HepG2 (cell line): ENCODE data around the gene TM9SF4. TPM values are rescaled to one million over a fixed set of nuclear protein-coding genes. Genes with fewer than 3 reads are reported as not detected.

Source experiments
- DRAP1 ChIP-seq: IDR thresholded peaks from 2 replicates; pipeline ENCODE4 v1.6.1; 2016; ENCODE audit warnings: missing genetic modification reagents, missing compliant biosample characterization
- MATR3 ChIP-seq: sonication (generic); formaldehyde crosslinking; IDR thresholded peaks from 2 replicates; pipeline ENCODE4 v1.4.0; 2020; ENCODE audit warnings: missing genetic modification reagents
- MTA1 ChIP-seq: sonication (generic); formaldehyde crosslinking; IDR thresholded peaks from 2 replicates; pipeline ENCODE4 v1.4.0; 2020; ENCODE audit warnings: missing genetic modification reagents, mild to moderate bottlenecking, borderline replicate concordance
- NFYC ChIP-seq: IDR thresholded peaks from 2 replicates; pipeline ENCODE4 v1.6.1; 2016; ENCODE audit warnings: missing genetic modification reagents, missing compliant biosample characterization
- PAWR ChIP-seq: sonication (generic); formaldehyde crosslinking; IDR thresholded peaks from 2 replicates; pipeline ENCODE4 v1.4.0; 2020; ENCODE audit warnings: missing genetic modification reagents, mild to moderate bottlenecking, borderline replicate concordance
- PBX3 ChIP-seq: sonication (generic); formaldehyde crosslinking; IDR thresholded peaks from 2 replicates; pipeline ENCODE4 v1.8.1; 2023; ENCODE audit warnings: missing genetic modification reagents, inconsistent platforms, borderline replicate concordance
- RBFOX2 ChIP-seq: fragments of 200-400 bp; formaldehyde crosslinking; IDR thresholded peaks from 2 replicates; pipeline ENCODE4 v1.6.1; 2017; ENCODE audit warnings: low read depth, mild to moderate bottlenecking, low read length
- RFX1 ChIP-seq: fragments of 450-650 bp; IDR thresholded peaks from 2 replicates; pipeline ENCODE4 v1.6.1; 2017
- RFXAP ChIP-seq: sonication (generic); formaldehyde crosslinking; IDR thresholded peaks from 2 replicates; pipeline ENCODE4 v1.4.0; 2020; ENCODE audit warnings: missing genetic modification reagents, borderline replicate concordance
- SNAPC5 ChIP-seq: sonication (generic); formaldehyde crosslinking; IDR thresholded peaks from 2 replicates; pipeline ENCODE4 v1.8.1; 2023; ENCODE audit warnings: mild to moderate bottlenecking, missing genetic modification reagents, borderline replicate concordance
- SP5 ChIP-seq: IDR thresholded peaks from 2 replicates; pipeline ENCODE4 v1.6.1; 2016; ENCODE audit warnings: low read depth, borderline replicate concordance
- TOE1 ChIP-seq: sonication (generic); formaldehyde crosslinking; IDR thresholded peaks from 2 replicates; pipeline ENCODE4 v1.4.0; 2020; ENCODE audit warnings: mild to moderate bottlenecking, missing genetic modification reagents
- ZBTB40 ChIP-seq, 2 experiments: fragments of 450-650 bp in 1 of 2; sonication (generic) in 1 of 2; formaldehyde crosslinking in 1 of 2; IDR thresholded peaks; 2 replicates each; pipeline versions ENCODE4 v1.6.1 to v1.8.0; 2016 to 2022; ENCODE audit warnings: antibody characterized with exemption in 1 of 2, mild to moderate bottlenecking in 1 of 2, missing genetic modification reagents in 1 of 2
- ZNF20 ChIP-seq: sonication (generic); formaldehyde crosslinking; IDR thresholded peaks from 2 replicates; pipeline ENCODE4 v1.4.0; 2020; ENCODE audit warnings: mild to moderate bottlenecking, moderate library complexity, missing genetic modification reagents
- ZNF256 ChIP-seq: sonication (generic); formaldehyde crosslinking; conservative IDR thresholded peaks from 2 replicates; pipeline ENCODE4 v1.4.0; 2020; ENCODE audit warnings: missing genetic modification reagents
- ZNF282 ChIP-seq: fragments of 450-650 bp; IDR thresholded peaks from 2 replicates; pipeline ENCODE4 v1.6.1; 2018; ENCODE audit not compliant: partially characterized antibody
- ZNF326 ChIP-seq: sonication (generic); formaldehyde crosslinking; IDR thresholded peaks from 2 replicates; pipeline ENCODE4 v1.4.0; 2020; ENCODE audit warnings: missing genetic modification reagents, borderline replicate concordance
- ZNF549 ChIP-seq: sonication (generic); formaldehyde crosslinking; IDR thresholded peaks from 2 replicates; pipeline ENCODE4 v1.5.0; 2020; ENCODE audit warnings: missing genetic modification reagents
- ZNF558 ChIP-seq: sonication (generic); formaldehyde crosslinking; IDR thresholded peaks from 2 replicates; pipeline ENCODE4 v1.9.0; 2022; ENCODE audit warnings: mild to moderate bottlenecking, missing genetic modification reagents, borderline replicate concordance
- ZNF775 ChIP-seq: sonication (generic); formaldehyde crosslinking; IDR thresholded peaks from 2 replicates; pipeline ENCODE4 v1.4.0; 2020; ENCODE audit warnings: missing genetic modification reagents, mild to moderate bottlenecking, moderate library complexity, borderline replicate concordance
- polyA plus RNA-seq, 8 experiments: library from polyadenylated mRNA; depleted of rRNA in 3 of 8; stranded (reverse) in 7 of 8; unstranded in 1 of 8; fragments of >200 nt; fragmentation: Illumina TruSeq in 4 of 8; extraction: Trizol in 4 of 8; gene quantifications; 2 replicates each; pipeline versions ENCODE4 v1.2.1 to v1.2.3, GENCODE V29; 2011 to 2016; ENCODE audit warnings: low read depth in 4 of 8, missing spikeins in 1 of 8, mixed read lengths in 1 of 8; ENCODE audit not compliant: insufficient read depth in 1 of 8
- total RNA-seq, 5 experiments: library from RNA; depleted of rRNA; stranded (reverse); fragments of >200 nt; fragmentation: Illumina TruSeq; extraction: Trizol; gene quantifications; 2 replicates each; pipeline ENCODE4 v1.2.3, GENCODE V29; 2016; ENCODE audit warnings: low read depth in 1 of 5

The TM9SF4 gene
- total and polyA plus RNA-seq, 2 of the 13 experiments (the other 11 are each of a cell fraction or from before 2014, with no cell fraction given), result 53.5 to 171 TPM

GRCh38 chr20:32152421-32153155 is 43.1 kb downstream of the TM9SF4 start (continued):
- TF ChIP-seq NFYC, result no peak
- no peak for TF ChIP-seq TOE1 (CRISPR knock-in tag)
- no peak for TF ChIP-seq SP5 (CRISPR knock-in tag)
- no peak for TF ChIP-seq DRAP1 (CRISPR knock-in tag)
- TF ChIP-seq ZNF282, result no peak
- TF ChIP-seq ZNF20 (CRISPR knock-in tag), result 0 out of 2 replicates have a peak, but pooled peaks have one; percentile 67
- TF ChIP-seq RBFOX2, result no peak
- TF ChIP-seq ZNF256, result no peak
- no peak for TF ChIP-seq SNAPC5 (CRISPR knock-in tag)
- no peak for TF ChIP-seq RFXAP
- no peak for TF ChIP-seq PBX3 (CRISPR knock-in tag)
- TF ChIP-seq MTA1 (CRISPR knock-in tag), result 0 out of 2 replicates have a peak, but pooled peaks have one; percentile 46
- TF ChIP-seq ZNF549 (CRISPR knock-in tag), result peak; percentile 97
- TF ChIP-seq PAWR (CRISPR knock-in tag), result no peak
- TF ChIP-seq ZNF326, result no peak
- TF ChIP-seq ZNF558 (CRISPR knock-in tag), result no peak
- TF ChIP-seq ZBTB40 (IDR thresholded peaks at IDR 0.05), result no peak
- TF ChIP-seq ZBTB40 (CRISPR knock-in tag; IDR thresholded peaks at IDR 0.05), result no peak
- no peak for TF ChIP-seq ZNF775 (CRISPR knock-in tag)
- TF ChIP-seq MATR3 (CRISPR knock-in tag), result no peak
- TF ChIP-seq RFX1, result no peak
